Brain pericyte (primary cell): Measurements from ENCODE around the gene RCBTB2.

Experiments used
- DNase-seq: peaks from one replicate; pipeline ENCODE4 v3.0.0-alpha.2; 2012; ENCODE audit warnings: low read depth, low spot score

Gene RCBTB2

GRCh38 chr13:48449656-48450055 is 83.2 kb downstream of the RCBTB2 start:
- DNase-seq = no peak

- no peak for DNase-seq
Measured at GRCh38 chr13:48448959-48449614, 83.8 kb downstream of the RCBTB2 start.

DNA sequence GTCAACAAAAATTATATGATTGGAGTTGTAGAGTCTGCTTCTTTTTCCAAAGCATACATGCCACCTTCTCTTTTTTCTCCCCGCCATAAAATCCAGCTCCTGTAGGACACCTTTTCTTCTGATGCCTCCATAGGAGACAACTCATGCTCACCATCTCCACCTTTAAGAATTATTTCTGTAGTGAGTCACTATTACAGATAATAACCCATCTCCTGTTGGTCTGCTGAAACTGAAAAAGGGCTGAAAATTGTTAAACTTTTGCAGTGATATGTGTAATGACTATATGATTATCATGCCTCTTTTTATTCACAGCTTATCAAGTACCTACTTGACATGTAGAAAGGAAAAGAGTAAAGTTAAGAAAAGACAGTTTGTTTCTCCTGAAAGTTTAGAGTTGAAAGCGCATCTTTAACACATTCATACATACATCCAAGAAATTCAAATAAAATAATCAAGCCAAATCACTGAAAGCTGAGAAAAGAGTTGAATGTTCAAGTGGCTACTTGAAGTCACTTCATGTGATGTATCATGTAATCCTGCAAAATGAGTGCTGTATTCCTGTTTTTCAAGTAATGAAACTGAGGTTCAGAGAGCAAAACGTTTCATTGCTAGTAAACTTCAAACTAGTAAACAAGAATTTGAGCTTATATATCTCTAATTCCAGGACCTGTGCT is 84.5 kb downstream of the RCBTB2 start:
- DNase-seq = no peak

- no peak for DNase-seq
Measured at GRCh38 chr13:48446464-48446863, 86.4 kb downstream of the RCBTB2 start.

GRCh38 chr13:48443442-48444208 is 89.3 kb downstream of the RCBTB2 start:
- DNase-seq = no peak
